Anterior cingulate cortex (tissue), 58 donors: ENCODE data around the gene TMEM132E.

ENCODE experiments used
- DNase-seq, 58 donors: peaks; one replicate each; lab custom pipeline; 2025; lab: John Stamatoyannopoulos, UW

Gene TMEM132E

GRCh38 chr17:34568953-34569352 lies 10.4 kb upstream of the TMEM132E start:
- DNase-seq: no peak

- DNase-seq: no peak
Measured at GRCh38 chr17:34569591-34569990, 9.8 kb upstream of the TMEM132E start.

- no peak for DNase-seq
Measured at GRCh38 chr17:34570506-34570905, 8.9 kb upstream of the TMEM132E start.

GRCh38 chr17:34571428-34572130 lies 7.8 kb upstream of the TMEM132E start:
- peak in 22 of 58 donors; percentile 6 to 33 (median 22) for DNase-seq

GRCh38 chr17:34572483-34572882 lies 6.9 kb upstream of the TMEM132E start:
- DNase-seq: no peak

- DNase-seq: no peak
Measured at GRCh38 chr17:34575182-34575581, 4.2 kb upstream of the TMEM132E start.

GRCh38 chr17:34578016-34578415 lies 1.4 kb upstream of the TMEM132E start:
- DNase-seq: peak in 1 of 58 donors; percentile 4

GRCh38 chr17:34578656-34579016 lies 746 bp upstream of the TMEM132E start:
- DNase-seq: peak in 1 of 58 donors; percentile 50

- peak in 28 of 58 donors; percentile 9 to 67 (median 33) for DNase-seq
Measured at GRCh38 chr17:34579979-34580684, 750 bp downstream of the TMEM132E start.

- DNase-seq: peak in 13 of 58 donors; percentile 14 to 49 (median 29)
Measured at GRCh38 chr17:34580685-34581445, 1.5 kb downstream of the TMEM132E start.

GRCh38 chr17:34581446-34582184 lies 2.2 kb downstream of the TMEM132E start:
- DNase-seq: peak in 2 of 58 donors; percentile 28 to 32

GRCh38 chr17:34582185-34582900 lies 3.0 kb downstream of the TMEM132E start:
- DNase-seq: no peak

- no peak for DNase-seq
Measured at GRCh38 chr17:34582901-34583245, 3.5 kb downstream of the TMEM132E start.

- DNase-seq: peak in 6 of 58 donors; percentile 5 to 52 (median 10)
Measured at GRCh38 chr17:34584805-34585416, 5.5 kb downstream of the TMEM132E start.

GRCh38 chr17:34586346-34586846 lies 7.0 kb downstream of the TMEM132E start:
- no peak for DNase-seq

GRCh38 chr17:34588266-34588665 lies 8.9 kb downstream of the TMEM132E start:
- DNase-seq: no peak

- DNase-seq: no peak
Measured at GRCh38 chr17:34589120-34589965, 10.0 kb downstream of the TMEM132E start.

GRCh38 chr17:34592002-34592401 lies 12.6 kb downstream of the TMEM132E start:
- peak in 1 of 58 donors; percentile 26 for DNase-seq
